ENCODE measurements around the gene TNPO3.

TNPO3 gene

DNA sequence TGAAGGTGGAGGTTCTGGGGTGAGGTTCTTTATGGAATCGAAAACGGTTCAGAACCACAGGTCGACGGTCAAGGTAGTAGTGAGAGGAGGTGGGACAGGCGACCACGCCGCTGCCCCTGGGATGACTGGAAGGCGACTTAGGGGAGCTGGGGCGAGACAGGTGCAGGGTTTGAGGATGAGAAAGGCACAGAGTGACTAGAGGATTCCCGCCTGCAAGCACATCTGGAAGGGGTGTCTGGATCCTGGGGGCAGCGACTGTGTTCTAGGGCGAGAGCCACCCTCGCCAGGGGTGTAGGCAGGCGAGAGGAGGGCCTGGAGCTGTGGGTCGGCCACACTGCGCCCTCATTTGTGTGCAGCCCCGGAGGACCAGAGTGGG, 117.7 kb downstream of the TNPO3 start:
- DNase-seq, result no peak

DNA sequence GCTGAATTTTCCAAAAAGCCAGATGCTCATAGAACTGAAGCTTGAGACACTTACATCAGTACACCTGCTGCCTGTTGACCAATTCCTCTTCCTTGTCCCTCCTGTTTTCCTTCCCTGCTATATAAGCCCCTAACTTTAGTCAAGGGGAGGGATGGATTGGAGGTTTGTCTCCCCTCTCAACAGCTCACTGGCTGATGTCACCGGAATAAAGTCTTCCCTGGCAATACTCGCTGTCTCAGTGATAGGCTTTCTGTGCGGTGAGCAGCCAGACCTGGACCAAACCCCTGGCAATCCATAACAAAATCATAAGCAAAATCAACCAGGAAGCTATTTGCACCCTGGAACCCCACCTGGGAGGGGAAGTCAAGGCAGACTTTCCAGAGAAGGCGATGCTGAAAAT, 118.1 kb downstream of the TNPO3 start:
- no peak for DNase-seq

DNA sequence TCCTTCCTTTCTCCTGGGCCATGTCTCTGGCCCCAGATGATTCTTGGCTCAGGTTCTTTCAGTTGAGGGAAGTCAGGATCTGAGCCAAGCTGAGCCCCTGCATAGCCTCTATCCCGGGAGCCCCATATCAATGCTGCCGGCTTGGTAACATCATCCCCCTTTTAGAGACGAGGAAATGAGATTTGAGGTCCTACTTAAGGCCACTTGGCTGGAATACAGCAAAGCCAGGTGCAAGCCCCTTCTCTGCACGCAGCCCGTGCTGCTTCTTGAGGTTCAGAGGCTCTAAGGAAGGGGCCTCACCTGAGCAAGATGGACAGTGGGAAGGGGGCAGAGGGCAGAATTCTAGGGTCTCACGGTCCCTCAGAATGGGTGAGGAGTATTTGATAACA, 119.6 kb downstream of the TNPO3 start:
- no peak for DNase-seq

DNA sequence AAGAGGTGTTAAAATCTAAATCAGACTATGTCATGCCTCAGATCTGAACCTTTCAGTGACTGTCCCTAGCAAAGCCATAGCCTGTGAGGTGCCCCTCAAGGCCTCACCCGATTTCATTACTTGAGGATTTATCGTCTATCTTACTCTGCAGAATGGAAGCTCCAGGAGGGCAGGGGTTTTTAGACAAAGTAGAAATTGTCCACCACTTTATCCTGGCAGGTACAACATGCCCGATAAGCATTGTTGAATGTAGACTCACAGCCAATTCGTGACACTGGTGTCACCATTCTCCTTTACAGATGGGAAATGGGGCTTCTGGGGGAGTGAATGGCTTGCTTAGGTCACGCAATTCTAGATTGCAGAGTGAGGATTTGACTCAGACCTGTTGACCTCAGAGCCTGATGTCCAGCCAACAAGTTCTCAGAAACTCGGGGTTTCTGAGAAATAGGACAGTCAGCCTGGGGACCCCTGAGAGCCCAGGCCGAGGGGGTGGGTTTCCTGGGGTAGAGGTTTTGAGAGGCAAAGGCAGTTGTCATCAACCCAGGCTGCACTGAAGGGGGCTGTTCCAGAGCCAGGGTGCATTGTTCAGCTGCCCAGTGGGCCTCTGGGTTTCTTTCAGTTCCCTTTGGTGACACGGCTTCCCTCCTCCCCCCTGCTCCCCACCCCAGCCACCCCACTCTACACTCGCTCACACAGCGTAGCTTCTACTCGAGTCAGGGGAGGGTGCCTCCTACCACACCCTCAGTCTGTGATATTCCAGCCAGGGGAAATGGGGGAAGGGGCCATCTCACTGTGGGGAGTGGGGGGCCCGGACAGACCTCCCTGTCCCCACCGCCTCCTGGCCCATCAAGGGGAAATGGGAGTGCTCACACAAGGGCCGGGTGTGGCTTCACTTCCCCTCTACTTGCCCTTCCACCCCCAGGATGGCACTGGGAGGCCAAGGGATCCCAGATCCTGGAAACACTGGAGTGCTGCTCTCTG, 120.3 kb downstream of the TNPO3 start:
- DNase-seq, result no peak

DNA sequence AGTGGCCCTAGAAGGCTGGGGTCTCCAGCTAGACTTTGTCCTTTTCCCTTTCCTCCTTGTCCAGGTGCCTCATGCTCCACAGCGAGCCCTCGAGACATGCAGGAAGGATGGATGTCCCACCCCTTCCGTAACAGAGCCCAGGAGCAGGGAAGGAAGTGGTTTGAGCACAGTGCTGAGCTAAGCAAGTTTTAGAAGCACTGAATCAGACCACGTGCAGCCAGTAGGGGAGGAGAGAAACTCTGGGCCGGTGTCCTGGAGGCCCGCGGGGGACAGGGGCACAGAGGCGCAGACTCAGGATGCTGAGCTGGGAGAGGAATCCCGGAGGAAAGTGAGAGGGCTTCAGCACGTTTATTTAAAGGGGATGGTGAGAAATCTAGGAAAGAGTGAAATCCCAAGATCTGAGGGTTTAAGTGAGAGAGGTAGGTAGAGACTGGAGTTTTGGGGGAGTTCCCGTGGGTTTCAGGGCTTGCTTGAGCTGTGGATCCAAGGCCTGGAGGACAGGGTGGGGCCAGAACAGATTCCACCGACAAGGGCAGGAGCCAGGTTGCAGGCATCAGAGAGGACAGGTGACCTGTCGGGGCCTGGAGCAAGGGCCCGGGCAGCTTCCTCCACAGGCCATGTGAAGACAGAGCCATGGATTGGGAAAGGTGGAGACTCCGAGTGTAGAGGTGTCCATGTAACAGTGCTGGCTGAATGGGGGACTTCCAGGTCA, 121.6 kb downstream of the TNPO3 start:
- peak; percentile 57 for DNase-seq

DNA sequence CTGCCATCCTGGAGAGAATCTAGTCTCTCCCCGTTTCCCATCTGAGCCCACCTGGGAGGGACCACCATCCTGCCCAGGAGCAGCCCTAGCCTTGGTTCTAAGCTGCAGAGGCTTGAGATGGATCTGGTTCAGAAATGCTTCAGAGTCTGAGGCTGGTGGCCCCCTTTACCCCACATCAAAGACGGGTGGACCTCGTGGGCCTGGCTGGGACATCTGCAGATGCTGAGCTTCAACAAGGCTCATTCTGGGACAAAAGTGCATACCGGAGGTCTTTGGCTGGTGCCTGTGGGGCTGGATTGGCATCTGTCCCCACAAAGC, 122.1 kb downstream of the TNPO3 start:
- no peak for DNase-seq

DNA sequence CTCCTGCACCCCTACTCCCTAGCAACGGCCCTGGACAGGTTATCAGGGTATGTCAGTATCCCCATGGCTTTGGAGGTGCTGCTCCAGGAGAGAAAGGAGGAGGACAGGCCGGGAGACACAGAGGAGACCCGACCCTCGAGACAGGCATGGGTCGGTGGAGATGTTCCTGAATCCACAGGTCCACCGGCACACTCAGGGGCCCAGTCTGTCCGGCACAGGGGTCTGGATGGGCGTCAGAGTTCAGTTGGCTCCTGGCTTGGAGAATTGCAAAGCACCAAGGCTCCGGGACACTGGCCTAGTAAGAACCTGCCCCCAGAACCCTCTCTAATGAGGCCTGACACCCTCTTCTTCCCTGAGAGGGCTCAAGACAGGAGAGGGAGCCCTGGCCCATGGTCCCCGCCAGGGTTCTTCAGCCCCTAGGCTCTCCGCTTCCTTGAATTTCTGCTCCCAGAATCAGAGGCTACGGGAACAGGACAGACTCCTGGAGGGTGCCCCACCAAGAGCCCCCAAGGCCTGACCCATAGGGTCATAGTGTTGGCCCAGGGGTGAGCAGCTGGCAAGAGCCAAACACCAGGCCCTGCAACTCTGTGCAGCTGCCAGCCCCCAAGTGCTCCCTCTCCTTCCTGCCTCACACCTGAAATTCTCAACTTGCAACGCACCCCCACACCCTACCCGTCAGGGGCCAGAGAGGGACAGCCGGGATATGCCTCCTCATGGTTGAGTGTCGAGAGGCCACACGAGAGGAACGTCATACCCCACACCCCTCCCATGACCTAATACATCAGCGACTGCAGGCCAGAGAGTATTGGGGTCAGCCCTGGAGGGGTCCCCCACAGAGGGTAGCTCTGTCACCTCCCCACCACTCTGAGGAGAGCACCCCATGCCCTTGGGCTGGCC, 122.7 kb downstream of the TNPO3 start:
- no peak for DNase-seq

DNA sequence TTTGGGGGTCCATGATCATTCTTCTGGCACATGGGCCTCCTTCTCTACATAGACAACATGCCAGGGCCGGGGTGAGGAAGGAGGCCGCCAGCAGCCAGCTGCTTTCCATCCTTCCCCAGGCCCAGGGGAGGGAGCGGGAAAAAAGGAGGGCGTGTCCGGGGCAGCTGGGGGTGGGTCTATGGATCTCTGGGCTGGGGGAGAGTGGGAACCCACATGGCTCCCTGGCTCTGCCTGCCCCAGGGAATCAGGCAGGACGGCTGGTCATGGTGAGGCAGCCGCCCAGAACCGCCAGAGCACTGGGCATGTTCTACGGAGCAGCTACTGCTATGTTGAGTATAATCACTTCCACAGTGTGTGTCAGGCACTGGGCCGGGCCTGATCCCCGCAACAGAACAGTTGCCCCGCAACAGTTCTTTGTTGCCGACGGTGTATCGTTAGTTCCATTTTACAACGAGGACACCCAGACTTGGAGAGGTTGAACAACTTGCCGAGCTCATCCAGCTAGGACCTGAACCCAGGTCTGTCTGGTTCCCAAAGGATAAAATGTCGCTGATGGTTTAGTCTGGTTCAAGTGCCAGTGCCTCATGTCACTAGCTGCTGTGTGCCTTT, 123.6 kb downstream of the TNPO3 start:
- no peak for DNase-seq

DNA sequence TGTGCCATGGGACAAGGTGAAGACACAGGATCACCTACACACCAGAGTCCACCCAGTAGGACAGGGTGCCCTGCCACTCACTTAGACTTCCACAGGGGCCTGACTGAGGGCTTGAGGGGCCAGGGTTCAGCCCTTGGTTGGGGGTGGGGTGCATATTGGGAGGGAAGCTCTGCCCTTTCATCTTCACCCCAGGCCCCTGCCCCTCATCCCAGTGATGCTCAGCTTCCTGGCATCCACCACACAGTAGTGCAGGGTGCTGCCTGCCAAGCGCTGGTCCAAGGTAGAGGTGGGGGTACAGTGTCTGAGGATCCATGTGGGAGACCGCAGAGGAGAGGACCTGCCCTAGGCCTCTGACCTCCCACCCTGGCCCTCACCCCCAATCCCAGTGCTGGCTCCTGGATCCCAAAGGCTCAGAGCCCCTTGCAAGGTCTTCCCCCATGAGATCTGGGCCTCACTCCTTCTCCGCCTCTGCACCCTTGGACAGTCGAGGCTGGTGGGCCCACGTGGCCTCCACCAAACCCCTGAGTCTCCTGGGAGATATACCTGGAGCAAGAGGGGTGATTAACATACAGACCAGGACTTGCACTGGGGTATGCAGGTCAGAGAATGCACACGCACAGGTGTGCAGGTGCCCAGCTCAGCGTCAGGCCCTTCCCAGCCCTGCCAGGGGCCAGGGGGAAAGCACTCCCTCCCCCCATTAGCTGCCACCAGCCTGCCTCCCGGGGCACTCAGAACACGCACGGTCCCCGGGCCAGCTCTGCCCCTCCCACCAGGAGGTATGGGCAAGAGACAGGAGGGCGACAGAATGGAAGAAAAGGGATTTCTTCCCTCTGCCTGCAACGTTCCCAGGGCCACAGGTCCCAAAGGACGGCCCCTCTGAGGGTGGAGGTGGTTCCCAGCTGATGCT, 125.8 kb downstream of the TNPO3 start:
- no peak for DNase-seq

DNA sequence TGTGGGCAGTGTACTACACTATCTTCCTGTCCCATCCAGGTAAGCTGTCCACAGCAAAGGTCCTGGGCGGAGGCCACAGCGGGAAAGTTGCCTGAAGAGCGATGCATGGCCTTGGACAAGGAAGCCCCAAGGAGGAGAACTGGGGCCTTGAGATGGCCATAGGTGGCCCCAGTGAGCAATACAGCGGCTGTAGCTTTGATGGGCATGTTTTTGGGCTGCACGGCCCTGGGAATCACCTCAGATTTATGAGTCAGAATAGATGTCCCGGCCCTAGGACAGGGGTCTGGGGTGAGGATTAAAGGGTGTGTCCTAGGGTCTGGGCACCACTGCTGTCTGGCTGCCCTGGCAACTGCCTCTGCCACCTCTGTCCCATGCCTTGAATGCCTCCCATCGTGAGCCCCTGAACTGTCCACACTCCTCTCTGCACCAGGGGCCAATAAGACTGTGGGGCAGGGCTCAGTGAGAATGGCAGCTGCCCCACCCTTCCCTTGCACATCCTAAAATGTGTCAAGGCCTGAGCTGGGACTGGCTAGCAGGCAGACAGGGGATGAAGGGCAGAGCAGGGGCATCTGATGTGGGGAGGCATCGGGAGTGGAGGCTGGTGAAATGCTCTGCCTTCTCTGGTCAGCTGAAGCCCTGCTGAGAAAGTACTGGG, 126.6 kb downstream of the TNPO3 start:
- no peak for DNase-seq

DNA sequence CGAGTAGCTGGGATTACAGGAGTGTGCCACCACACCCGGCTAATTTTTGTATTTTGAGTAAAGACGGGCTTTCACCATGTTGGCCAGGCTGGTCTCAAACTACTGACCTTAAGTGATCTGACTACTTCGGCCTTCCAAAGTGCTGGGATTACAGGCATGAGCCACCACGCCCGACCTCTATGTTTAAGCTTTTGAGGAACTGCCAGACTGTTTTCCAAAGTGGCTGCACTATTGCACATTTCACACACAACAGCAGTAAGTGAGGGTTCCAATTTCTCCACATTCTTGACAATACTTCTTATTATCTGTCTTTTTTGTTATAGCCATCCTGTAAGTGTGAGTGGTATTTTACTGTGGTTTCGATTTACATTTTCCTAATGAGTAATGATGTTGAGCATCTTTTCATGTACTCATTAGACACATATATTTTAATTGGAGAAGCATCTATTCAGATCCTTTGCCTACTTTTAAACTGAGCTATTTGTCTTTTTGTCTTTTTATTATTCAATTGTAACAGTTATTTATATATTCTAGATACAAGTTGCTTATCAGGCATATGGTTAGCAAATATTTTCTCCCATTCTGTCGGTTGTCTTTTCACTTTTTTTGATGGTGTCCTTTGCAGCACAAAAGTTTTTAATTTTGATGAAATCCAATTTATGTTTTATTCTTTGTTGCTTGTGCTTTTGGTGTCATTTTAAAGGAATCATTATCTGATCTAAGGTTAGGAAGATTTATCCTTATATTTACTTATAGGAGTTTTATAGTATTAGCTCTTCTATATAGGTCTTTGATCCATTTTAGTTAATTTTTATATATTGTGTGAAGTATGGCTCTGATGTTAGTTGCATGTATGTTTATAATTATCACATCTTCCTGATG, 130.0 kb downstream of the TNPO3 start:
- DNase-seq, result no peak

DNA sequence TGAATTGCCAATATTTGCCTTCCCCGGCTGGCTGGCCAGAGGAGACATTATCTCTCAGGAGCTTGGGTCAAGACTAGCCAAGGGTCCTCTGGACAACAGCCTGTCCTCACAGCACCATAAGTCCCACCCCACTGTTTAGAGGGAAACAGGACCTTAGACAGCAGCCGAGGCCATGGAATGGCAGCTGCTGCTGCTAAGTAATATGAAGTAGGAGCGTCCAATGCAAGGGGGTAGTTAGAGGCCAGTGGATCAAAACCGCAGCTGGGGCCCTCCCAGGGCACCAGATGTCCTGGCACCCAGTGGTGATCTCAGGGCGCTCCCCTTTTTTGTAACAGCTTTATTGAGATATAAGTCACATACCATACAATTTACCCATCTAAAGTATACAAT, 131.5 kb downstream of the TNPO3 start:
- DNase-seq, result no peak

DNA sequence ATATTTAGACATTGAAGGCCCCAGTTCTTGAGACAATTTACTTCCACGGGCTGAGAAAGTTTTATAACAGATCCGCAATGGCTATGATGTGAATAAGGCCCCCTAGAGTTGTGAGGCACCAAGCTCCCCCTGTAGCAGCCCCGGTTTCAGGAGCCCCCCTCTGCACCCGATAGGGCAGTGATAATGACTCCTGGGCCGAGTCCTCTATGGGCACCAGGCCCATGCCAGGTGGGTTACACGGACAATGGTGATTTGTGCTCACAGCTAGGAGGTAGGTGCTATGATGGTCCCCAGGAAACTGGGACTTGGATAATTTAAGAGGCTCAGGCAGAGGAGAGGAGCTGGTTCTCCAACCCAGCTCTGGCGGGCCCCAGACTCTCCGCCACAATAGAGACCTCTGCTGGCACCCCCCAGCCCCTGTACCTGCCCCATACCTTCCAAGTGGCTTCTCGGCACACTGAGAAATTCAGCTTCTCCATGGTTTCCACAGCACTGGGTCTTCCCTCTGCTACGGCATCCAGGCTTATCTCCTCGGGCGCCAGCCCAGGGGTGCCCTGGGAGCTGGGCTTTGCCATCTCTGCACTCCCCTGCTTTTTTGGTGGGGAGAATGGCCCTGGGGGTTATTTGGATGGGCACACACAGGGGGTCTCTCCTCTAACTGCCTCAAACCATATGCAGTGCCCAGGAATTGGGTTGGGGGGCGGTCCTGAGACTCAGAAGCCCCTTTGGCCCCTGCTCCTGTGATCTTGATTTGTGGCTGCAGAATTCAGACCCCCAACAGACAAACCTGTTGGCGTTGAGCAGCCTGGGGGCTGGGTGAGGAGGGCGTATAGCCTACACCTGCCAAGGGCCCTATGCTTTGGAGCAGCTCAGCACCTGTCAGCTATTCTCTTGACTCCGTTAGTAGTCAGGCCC, 132.2 kb downstream of the TNPO3 start:
- DNase-seq, result no peak

DNA sequence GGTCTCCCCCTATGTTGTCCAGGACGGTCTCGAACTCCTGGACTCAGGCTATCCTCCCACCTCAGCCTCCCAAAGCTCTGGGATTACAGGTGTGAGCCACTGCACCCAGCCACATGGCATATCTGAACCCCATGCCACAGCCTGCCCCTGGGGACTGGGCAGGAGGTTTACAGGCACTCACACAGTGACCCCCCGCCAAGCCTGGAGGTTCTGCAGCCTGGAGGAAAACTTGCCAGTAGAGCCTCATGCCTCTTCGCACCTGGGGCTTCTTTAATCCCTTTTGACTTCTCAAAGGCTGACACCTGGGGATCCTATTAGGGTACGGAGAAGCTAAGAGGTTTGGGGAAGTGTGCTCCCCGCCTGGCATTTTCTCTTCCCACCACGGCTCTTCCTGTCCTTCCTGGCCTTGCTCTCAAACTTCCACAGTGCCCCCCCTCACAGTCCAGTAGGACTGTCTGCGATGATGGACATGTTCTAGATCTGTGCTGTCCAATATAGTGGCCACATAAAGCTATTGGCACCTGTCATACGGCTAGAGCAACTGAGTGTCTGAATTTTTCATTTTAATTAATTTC, 133.0 kb downstream of the TNPO3 start:
- DNase-seq, result no peak

DNA sequence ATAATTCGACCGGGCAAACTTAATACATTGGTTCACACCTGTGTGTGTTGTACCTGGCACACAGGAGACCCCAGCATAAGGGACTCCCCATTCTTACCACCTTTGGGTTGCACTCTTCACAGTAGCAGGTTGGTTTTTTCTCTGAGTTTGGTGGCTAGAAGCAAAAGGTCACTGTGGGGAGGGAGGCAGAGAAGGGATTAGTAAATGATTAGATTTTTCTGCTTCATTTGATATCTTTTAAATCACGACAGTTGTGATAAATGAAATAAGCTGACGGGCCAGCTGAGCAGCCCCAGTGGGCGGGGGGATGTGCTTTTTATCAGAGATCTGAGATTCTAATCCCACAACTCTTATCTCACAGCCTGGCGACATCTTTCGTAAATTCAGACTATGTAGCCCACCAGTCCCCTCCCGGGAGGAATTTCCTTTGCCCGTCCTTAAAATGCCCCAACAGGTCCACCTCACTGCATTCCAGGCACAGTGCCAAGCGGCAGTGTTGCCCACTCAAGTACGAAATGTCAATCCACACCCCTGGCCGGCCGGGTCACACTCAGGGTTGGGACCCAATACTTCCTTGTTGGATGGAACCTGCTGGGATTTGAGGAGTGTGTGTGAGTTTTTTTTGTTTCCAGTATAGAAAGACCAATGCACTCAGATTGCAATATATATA, 133.9 kb downstream of the TNPO3 start:
- DNase-seq, result no peak

DNA sequence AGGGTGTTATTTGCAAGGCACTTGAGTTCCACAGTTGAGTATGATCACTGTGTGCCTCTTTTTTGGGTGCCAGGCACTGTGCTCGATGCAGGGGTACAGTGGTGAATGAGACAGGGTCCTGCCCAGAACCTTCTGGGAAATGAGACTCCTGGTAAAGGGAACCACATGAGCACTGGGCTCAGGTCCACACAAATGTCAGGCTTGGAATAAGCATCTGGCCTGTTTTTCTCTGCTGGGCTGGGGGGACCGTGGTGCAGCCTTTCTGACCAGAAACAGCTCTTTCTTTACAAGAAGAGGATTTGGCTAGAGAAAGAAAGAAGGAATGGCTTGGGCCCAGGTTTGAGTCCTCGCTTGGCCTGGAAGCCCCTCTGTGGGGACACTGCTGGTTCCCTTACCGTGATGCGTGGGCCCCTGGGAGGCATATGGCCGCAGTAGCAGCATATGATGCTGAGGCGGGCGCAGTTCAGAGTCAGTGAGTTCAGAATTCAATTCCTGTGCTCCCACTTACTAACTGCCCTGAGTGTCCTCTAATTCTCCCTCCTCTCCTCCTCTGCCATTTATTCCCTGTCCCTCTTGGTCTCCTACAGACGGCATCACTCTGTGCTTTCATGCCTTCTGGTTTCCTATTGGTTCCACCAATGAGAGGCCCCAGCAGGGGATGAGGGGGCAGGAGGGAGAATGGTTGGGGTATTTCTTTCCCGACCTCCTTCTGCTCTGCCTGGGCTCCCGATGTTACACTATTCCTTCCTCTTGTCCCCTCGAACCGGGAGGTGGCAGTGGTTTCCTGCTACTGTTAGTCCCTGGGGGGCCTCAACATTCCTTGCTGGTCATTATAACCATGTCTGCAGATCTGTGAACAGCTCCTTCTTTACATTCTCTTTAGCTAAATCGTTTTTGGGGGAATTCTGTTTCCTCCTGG, 134.8 kb downstream of the TNPO3 start:
- DNase-seq, result no peak

DNA sequence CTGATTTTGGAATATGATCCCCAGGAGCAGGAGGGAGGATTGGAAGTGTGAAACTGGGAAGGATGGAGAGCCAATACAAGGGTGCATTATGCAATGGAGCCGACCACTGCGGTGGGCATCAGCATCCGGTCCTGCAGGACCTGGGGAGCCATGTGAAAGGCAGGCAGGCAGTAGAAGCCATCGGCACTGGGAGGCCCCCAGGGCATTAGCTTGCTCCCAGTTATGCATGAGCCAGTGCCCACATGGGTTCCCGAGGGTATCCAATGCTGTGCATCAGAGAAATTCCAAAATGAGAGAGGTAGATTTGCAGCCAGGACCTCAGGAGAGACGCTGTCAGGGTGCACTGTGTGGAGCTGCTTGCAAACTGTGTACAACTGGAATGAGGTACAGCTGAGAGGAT, 135.7 kb downstream of the TNPO3 start:
- no peak for DNase-seq

Data from stimulated activated CD8-positive, alpha-beta memory T cell treated with anti-CD3 and anti-CD28 coated beads, Interleukin-4, amount 100 ng/mL, for 48 hours (primary cell).